Measurements from ENCODE around the gene CAPN12. TPM values are rescaled to one million over a fixed set of nuclear protein-coding genes. Genes with fewer than 3 reads are reported as not detected.

The CAPN12 gene
- total RNA-seq, 1 experiment from 2014 or later: 58.5 TPM

DNA sequence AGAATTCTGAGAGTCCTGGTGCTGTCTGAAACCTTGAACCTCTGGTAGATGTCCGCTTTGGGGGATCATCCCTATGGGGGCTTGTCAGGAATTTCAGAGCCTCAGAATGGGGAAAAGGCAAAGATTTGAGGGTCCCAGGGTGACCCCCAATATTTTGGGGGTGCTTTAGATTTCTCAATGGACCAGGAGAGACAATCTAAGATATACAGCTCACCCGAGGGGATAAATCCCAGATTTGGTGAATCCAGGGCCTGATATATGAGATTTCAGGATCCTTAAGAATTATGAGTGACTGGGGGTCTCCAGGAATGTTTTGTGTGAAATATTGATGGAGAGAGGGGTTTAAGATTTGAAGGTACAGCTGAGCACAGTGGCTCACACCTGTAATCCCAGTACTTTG, 3.3 kb downstream of the CAPN12 start:
- Histone ChIP-seq H3K4me1 (ENCODE audit: control insufficient read depth, insufficient read depth, low read length) (0 out of 2 replicates have a peak, but pooled peaks cover 4% of the 10 kb centered on the region), H3K27ac (ENCODE audit: low read length) (no peak overlapping the region), H3K36me3 (ENCODE audit: control insufficient read depth, insufficient read depth, low read length) (no peaks in the 10 kb centered on the region), H3K27me3 (ENCODE audit: control insufficient read depth, insufficient read depth, low read length) (no peaks in the 10 kb centered on the region), H3K4me3 (ENCODE audit: low read depth in 2 of 2, low read length in 2 of 2) (no peak overlapping the region), H3K9me3 (ENCODE audit: control insufficient read depth, insufficient read depth, low read depth, low read length) (no peaks in the 10 kb centered on the region)
- in situ Hi-C loops (cut with HindIII; ENCODE audit: low pct_unique_long_range_greater_than_20kb, low sequenced_read_pairs): no loop called here
- ChIA-PET POLR2A (interaction anchor here (0.6 to 1.2 kb wide), 2 partner anchors 108 to 211 kb away, joined by 3 to 4 read pairs; no protein-coding TSS in a partner anchor), CTCF (interaction anchor here (0.7 to 1.0 kb wide), 2 partner anchors 101 to 201 kb away, joined by 5 to 6 read pairs; no protein-coding TSS in a partner anchor)
- ATAC-seq (no peak), DNase-seq (ENCODE audit: low read depth, low spot score) (no peak)
- no TSS peak for BruUV-seq (replicated peaks)
- intact Hi-C loops (cut with micrococcal nuclease; ENCODE audit: unreplicated experiment): no loop called here
- TF ChIP-seq CTCF (IDR thresholded peaks at IDR 0.05): no peak
- no peak for TF ChIP-seq POLR2AphosphoS5 (IDR thresholded peaks at IDR 0.05; ENCODE audit: low read depth, low read length)
- TF ChIP-seq TCF7L2 (IDR thresholded peaks at IDR 0.05; ENCODE audit: low read depth, low read length): no peak
- TF ChIP-seq SIN3A (IDR thresholded peaks at IDR 0.05; ENCODE audit: borderline replicate concordance, insufficient read depth, low read depth, low read length): no peak
- no peak for TF ChIP-seq REST (IDR thresholded peaks at IDR 0.05; ENCODE audit: insufficient read depth in 1 of 2, low read depth in 2 of 2, low read length in 1 of 2)

- in situ Hi-C loops (cut with HindIII; ENCODE audit: low pct_unique_long_range_greater_than_20kb, low sequenced_read_pairs): no loop called here
- CTCF ChIA-PET: no interaction called here
These were observed 4.0 kb downstream of the CAPN12 start for GRCh38 chr19:38740257-38740592.

More at GRCh38 chr19:38740257-38740592, 4.0 kb downstream of the CAPN12 start:
- ATAC-seq: no peak
- no peak overlapping the region for H3K4me3 ChIP-seq (ENCODE audit: low read depth in 2 of 2, low read length in 2 of 2)
- H3K9me3 ChIP-seq (ENCODE audit: control insufficient read depth, insufficient read depth, low read depth, low read length): no peaks in the 10 kb centered on the region
- DNase-seq (ENCODE audit: low read depth, low spot score): no peak
- H3K27ac ChIP-seq (ENCODE audit: low read length): 0 out of 2 replicates have a peak overlapping the region, but pooled peaks have one; percentile 0
- H3K27me3 ChIP-seq (ENCODE audit: control insufficient read depth, insufficient read depth, low read length): no peaks in the 10 kb centered on the region
- POLR2A ChIA-PET: interaction anchor here (0.6 to 1.2 kb wide), 5 partner anchors 109 to 210 kb away, joined by 3 to 6 read pairs (median 4); no protein-coding TSS in a partner anchor
- intact Hi-C loops (cut with micrococcal nuclease; ENCODE audit: unreplicated experiment): no loop called here
- BruUV-seq (replicated peaks): no TSS peak
- no peaks in the 10 kb centered on the region for H3K36me3 ChIP-seq (ENCODE audit: control insufficient read depth, insufficient read depth, low read length)
- peaks cover 5% of the 10 kb centered on the region for H3K4me1 ChIP-seq (ENCODE audit: control insufficient read depth, insufficient read depth, low read length)
- TF ChIP-seq CTCF (IDR thresholded peaks at IDR 0.05): no peak
- no peak for TF ChIP-seq SIN3A (IDR thresholded peaks at IDR 0.05; ENCODE audit: borderline replicate concordance, insufficient read depth, low read depth, low read length)
